Ovary (tissue), 3 donors: ENCODE results near the gene RSBN1L.

ENCODE experiments used
- POLR2A ChIP-seq: fragments of 450-650 bp; IDR thresholded peaks from one replicate; pipeline ENCODE4 v1.6.1; 2017; ENCODE audit warnings: antibody characterized with exemption, mild to moderate bottlenecking, moderate library complexity
- TF ChIP-seq, protein P1 (sequence below), 3 donors: fragments of 450-650 bp in 2 of 3; fragments of 200-600 bp in 1 of 3; IDR thresholded peaks; one replicate each; pipeline versions ENCODE4 v1.5.1 to v1.8.0; 2016 to 2022; ENCODE audit warnings: antibody characterized with exemption in 3 of 3, mild to moderate bottlenecking in 1 of 3
- donor health status: DM: no; HTN: no; CAD: no.

DNA sequence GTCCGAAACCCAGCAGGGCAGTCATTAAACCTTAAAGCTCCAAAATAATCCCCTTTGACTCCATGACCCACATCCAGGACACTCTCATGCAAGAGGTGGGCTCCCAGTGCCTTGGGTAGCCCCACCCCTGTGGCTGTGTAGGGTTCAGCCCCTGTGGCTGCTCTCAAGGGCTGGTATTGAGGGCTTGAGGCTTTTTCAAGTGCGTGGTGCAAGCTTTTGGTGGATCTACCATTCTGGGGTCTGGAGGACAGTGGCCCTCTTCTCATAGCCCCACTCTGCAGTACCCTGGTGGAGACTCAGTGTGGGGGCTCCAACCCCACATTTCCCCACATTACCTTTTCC, 50.5 kb downstream of the RSBN1L start:
- TF ChIP-seq, protein P1, sequence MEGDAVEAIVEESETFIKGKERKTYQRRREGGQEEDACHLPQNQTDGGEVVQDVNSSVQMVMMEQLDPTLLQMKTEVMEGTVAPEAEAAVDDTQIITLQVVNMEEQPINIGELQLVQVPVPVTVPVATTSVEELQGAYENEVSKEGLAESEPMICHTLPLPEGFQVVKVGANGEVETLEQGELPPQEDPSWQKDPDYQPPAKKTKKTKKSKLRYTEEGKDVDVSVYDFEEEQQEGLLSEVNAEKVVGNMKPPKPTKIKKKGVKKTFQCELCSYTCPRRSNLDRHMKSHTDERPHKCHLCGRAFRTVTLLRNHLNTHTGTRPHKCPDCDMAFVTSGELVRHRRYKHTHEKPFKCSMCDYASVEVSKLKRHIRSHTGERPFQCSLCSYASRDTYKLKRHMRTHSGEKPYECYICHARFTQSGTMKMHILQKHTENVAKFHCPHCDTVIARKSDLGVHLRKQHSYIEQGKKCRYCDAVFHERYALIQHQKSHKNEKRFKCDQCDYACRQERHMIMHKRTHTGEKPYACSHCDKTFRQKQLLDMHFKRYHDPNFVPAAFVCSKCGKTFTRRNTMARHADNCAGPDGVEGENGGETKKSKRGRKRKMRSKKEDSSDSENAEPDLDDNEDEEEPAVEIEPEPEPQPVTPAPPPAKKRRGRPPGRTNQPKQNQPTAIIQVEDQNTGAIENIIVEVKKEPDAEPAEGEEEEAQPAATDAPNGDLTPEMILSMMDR (IDR thresholded peaks at IDR 0.05): no peak
- no peak for TF ChIP-seq POLR2A
